ENCODE data around the gene SMYD1. TPM values are rescaled to one million over a fixed set of nuclear protein-coding genes. Genes with fewer than 3 reads are reported as not detected.

Gene SMYD1
- polyA plus RNA-seq, 1 donor from 2014 or later = not detected

GRCh38 chr2:88148929-88149438 lies 81.4 kb downstream of the SMYD1 start:
- Histone ChIP-seq H3F3A (ENCODE audit: insufficient read depth, low read length, poor library complexity, severe bottlenecking) (no peaks in the 10 kb centered on the region), H3K4me3 (ENCODE audit: low read length) (no peak overlapping the region), H3K27ac (ENCODE audit: low read length) (no peak overlapping the region), H3K9ac (ENCODE audit: low read length) (no peak overlapping the region), H3K36me3 (ENCODE audit: insufficient read depth, low read length) (no peaks in the 10 kb centered on the region), H3K27me3 (ENCODE audit: insufficient read depth, low read depth, low read length) (no peaks in the 10 kb centered on the region), H3K9me3 (ENCODE audit: low read length) (peaks cover 5% of the 10 kb centered on the region), H3K9me2 (ENCODE audit: insufficient read depth, low read length) (no peaks in the 10 kb centered on the region), H2AFZ (ENCODE audit: low read depth, low read length) (no peak overlapping the region), H4K20me1 (ENCODE audit: insufficient read depth) (no peaks in the 10 kb centered on the region), H3K4me2 (ENCODE audit: low read length) (no peak overlapping the region), H3K79me2 (replicated peaks; ENCODE audit: insufficient read depth, low read length) (no peaks in the 10 kb centered on the region)
- TF ChIP-seq TAF1 (IDR thresholded peaks at IDR 0.05; ENCODE audit: low read depth) (no peak), POLR2AphosphoS5 (IDR thresholded peaks at IDR 0.05) (no peak), EP300 (conservative IDR thresholded peaks at IDR 0.05; ENCODE audit: poor library complexity, severe bottlenecking) (no peak), CTCF (IDR thresholded peaks at IDR 0.05; ENCODE audit: poor library complexity, severe bottlenecking) (no peak), MXI1 (conservative IDR thresholded peaks at IDR 0.05; ENCODE audit: poor library complexity, severe bottlenecking) (no peak), REST (IDR thresholded peaks at IDR 0.05; ENCODE audit: borderline replicate concordance) (no peak)

GRCh38 chr2:88159481-88159880 lies 91.9 kb downstream of the SMYD1 start:
- H3K4me3 ChIP-seq (ENCODE audit: low read length) = no peak overlapping the region
- no peak overlapping the region for H2AFZ ChIP-seq (ENCODE audit: low read depth, low read length)
- TF ChIP-seq POLR2AphosphoS5 (IDR thresholded peaks at IDR 0.05) = no peak
- TF ChIP-seq TAF1 (IDR thresholded peaks at IDR 0.05; ENCODE audit: low read depth) = no peak
- no peak for TF ChIP-seq SMC3 (conservative IDR thresholded peaks at IDR 0.05; ENCODE audit: poor library complexity)
- TF ChIP-seq MXI1 (conservative IDR thresholded peaks at IDR 0.05; ENCODE audit: poor library complexity, severe bottlenecking) = no peak
- no peak for TF ChIP-seq EP300 (conservative IDR thresholded peaks at IDR 0.05; ENCODE audit: poor library complexity, severe bottlenecking)
- no peak for TF ChIP-seq EZH2 (IDR thresholded peaks at IDR 0.05; ENCODE audit: borderline replicate concordance, insufficient read depth, low read length, poor library complexity, severe bottlenecking)
- no peak for TF ChIP-seq RAD21 (conservative IDR thresholded peaks at IDR 0.05)
- no peak for TF ChIP-seq REST (IDR thresholded peaks at IDR 0.05; ENCODE audit: borderline replicate concordance)
- TF ChIP-seq CTCF (IDR thresholded peaks at IDR 0.05; ENCODE audit: poor library complexity, severe bottlenecking) = no peak
- no peaks in the 10 kb centered on the region for H3K27me3 ChIP-seq (ENCODE audit: insufficient read depth, low read depth, low read length)
- no peaks in the 10 kb centered on the region for H4K20me1 ChIP-seq (ENCODE audit: insufficient read depth)
- H3F3A ChIP-seq (ENCODE audit: insufficient read depth, low read length, poor library complexity, severe bottlenecking) = no peaks in the 10 kb centered on the region
- no peak overlapping the region for H3K4me2 ChIP-seq (ENCODE audit: low read length)
- no peaks in the 10 kb centered on the region for H3K79me2 ChIP-seq (replicated peaks; ENCODE audit: insufficient read depth, low read length)
- H3K9ac ChIP-seq (ENCODE audit: low read length) = no peak overlapping the region
- no peaks in the 10 kb centered on the region for H3K9me2 ChIP-seq (ENCODE audit: insufficient read depth, low read length)
- no peak overlapping the region for H3K27ac ChIP-seq (ENCODE audit: low read length)
- H3K9me3 ChIP-seq (ENCODE audit: low read length) = no peaks in the 10 kb centered on the region
- no peaks in the 10 kb centered on the region for H3K36me3 ChIP-seq (ENCODE audit: insufficient read depth, low read length)

Data from neural cell (in vitro differentiated cells).